Measurements from ENCODE around the gene AQP6.
A peak's percentile ranks its signal among the peaks of the same experiment; 100 is the strongest.
"Not testable (repeated sequence)": the region's sequence is repeated elsewhere in the genome, so short reads cannot be mapped to it uniquely, and the experiment has no call there.

AQP6 gene

DNA sequence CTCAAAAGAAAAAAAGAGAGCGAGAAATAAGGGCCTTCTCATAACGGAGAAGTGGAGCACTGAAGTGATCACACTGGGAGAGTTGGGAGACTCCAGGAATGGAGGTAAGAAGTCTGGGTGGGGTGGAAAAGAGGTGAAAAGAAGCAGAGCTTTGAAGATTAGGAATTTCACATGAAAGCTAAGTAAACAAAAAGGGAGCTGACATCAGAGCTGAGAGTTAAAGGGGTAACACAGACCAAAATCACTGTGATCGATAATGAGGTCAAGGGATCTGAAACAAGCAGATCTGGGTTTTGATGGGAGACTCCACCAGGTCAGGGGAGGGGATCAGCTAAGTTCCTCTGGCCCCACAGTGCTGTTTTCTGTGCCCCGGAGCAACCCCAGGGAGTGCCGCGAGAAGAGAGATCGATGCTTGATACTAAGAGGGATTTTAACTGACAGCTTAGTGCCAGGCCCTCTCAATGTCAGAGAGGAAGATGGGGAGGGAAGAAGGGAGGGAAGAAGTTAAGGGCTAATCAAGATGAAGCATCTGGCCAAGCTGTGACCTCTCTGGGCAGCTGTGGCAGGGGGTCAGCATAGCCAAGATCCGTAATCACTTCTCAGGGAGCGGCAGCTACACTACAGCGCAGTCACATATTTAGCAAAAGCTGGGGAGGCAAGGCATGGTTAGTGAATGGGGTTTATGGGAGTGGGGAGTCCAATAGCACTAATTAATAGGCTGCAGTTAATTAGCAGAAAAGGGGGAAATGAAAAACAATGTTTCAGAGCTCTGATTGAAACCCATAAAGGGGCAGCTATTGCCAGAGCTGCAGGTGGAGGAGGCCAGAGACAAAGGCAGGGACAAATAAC, 8.0 kb downstream of the AQP6 start:
- TF ChIP-seq CTCF (IDR thresholded peaks at IDR 0.05; ENCODE audit: low read depth, low read length): no peak
- H3K4me3 ChIP-seq (ENCODE audit: low read depth, low read length): no peak overlapping the region

GRCh38 chr12:49982246-49983087, 9.7 kb downstream of the AQP6 start:
- no peak for TF ChIP-seq CTCF (IDR thresholded peaks at IDR 0.05; ENCODE audit: low read depth, low read length)
- H3K4me3 ChIP-seq (ENCODE audit: low read depth, low read length): no peak overlapping the region

DNA sequence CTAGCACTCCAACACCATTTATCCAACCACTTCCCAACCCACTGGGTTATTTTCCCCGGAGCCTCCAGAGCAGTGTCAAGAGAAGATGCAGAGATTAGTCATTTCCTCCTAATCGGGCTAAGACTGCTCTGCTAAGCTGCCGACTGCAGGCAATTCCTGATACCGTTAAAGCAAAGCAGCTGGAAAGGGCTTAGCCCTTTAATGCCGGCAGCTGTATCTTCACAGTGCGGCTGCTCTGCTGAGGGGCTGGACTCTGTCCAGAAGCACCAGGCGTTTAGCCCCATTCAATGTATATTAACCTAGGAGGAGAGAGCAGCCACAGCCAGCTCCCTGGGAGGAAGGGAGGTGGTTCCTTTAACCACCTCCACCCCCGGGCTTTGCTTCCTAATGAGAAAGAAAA, 11.1 kb downstream of the AQP6 start:
- peak overlapping the region; percentile 15; the same call in 1 of the 2 replicates for H3K4me3 ChIP-seq (ENCODE audit: low read depth, low read length)
- TF ChIP-seq CTCF (IDR thresholded peaks at IDR 0.05; ENCODE audit: low read depth, low read length): no peak

GRCh38 chr12:49984476-49985359, 12.0 kb downstream of the AQP6 start:
- no peak for TF ChIP-seq CTCF (IDR thresholded peaks at IDR 0.05; ENCODE audit: low read depth, low read length)
- no peak overlapping the region for H3K4me3 ChIP-seq (ENCODE audit: low read depth, low read length)

GRCh38 chr12:49985981-49986380, 13.2 kb downstream of the AQP6 start:
- TF ChIP-seq CTCF (IDR thresholded peaks at IDR 0.05; ENCODE audit: low read depth, low read length): no peak
- no peak overlapping the region for H3K4me3 ChIP-seq (ENCODE audit: low read depth, low read length)

DNA sequence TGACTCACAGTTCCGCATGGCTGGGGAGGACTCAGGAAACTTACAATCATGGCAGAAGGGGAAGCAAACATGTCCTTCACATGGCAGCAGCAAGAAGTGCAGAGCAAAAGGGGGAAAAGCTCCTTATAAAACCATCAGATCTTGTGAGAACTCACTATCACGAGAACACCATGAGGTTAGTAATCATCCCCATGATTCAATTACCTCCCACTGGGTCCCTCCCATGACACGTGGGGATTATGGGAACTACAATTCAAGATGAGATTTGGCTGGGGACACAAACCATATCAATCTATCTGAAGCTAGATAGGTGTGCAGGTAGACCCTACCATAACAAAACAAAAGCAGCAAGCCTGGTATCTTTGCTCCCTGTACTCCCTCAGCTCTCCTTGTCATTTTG, 13.7 kb downstream of the AQP6 start:
- H3K4me3 ChIP-seq (ENCODE audit: low read depth, low read length): not testable (repeated sequence)

DNA sequence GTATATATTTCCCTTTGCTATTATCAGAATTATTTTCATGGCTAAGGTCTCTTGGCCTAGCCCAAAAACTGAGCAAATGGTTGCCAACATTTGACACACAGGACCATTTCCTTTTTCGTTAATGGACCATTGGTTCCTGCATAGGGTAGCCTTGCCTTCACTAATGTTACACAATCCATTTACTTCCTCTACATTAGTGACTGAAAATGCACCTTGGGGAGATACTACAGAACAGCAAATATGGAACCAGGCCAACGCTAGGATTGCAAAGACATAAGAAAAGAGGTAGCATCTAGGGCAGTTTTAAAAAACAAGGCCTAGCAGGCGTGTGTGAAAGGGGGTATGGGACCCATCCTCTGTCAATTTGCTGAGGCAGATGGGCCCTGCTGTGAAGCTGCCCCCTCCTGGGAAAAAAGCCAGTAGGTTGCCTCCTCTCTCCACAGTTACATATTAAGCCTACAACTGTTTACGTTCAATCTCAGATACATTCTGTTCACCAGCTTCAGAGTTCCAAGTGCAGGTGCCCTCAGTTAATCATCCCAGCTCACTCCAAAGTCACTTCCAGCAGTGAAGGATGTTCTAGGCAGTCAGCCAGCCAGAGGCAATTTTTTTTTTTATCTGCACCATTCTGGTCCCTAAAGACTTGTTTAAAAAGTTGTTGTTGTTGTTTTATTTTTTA, 15.0 kb downstream of the AQP6 start:
- H3K4me3 ChIP-seq (ENCODE audit: low read depth, low read length): no peak overlapping the region
- no peak for TF ChIP-seq CTCF (IDR thresholded peaks at IDR 0.05; ENCODE audit: low read depth, low read length)

- H3K4me3 ChIP-seq (ENCODE audit: low read depth, low read length): not testable (repeated sequence)
Measured at GRCh38 chr12:49989400-49989799, 16.7 kb downstream of the AQP6 start.
